Omental fat pad (tissue), 4 donors: ENCODE measurements around the gene HOXB13. TPM values are rescaled to one million over a fixed set of nuclear protein-coding genes. Genes with fewer than 3 reads are reported as not detected.

Experiments used
- ATAC-seq: fragments of 150-250 bp; one replicate; pipeline ENCODE4 v1.9.1; 2016; ENCODE audit warnings: mild to moderate bottlenecking, moderate library complexity; ENCODE audit not compliant: low FRiP score
- DNase-seq: peaks from one replicate; pipeline ENCODE4 v3.0.0-alpha.2; 2019; ENCODE audit warnings: low spot score
- CTCF ChIP-seq, 3 donors: fragments of 450-650 bp; IDR thresholded peaks; one replicate each; pipeline ENCODE4 v1.5.1; 2016 to 2017; ENCODE audit warnings: antibody characterized with exemption in 3 of 3, mild to moderate bottlenecking in 3 of 3, moderate library complexity in 2 of 3
- total RNA-seq, 4 donors: library from RNA; depleted of rRNA; stranded (reverse); fragments of >200 nt; gene quantifications; one replicate each; pipeline ENCODE4 v1.1.0, GENCODE V29; 2016

HOXB13 gene
- total RNA-seq, 4 donors from 2014 or later, result not detected

GRCh38 chr17:48725288-48726064 lies 3.1 kb downstream of the HOXB13 start:
- DNase-seq (no peak), ATAC-seq (no peak)
- TF ChIP-seq CTCF (IDR thresholded peaks at IDR 0.05), result no peak

GRCh38 chr17:48725004-48725287 lies 3.6 kb downstream of the HOXB13 start:
- DNase-seq (no peak), ATAC-seq (no peak)
- no peak for TF ChIP-seq CTCF (IDR thresholded peaks at IDR 0.05)

GRCh38 chr17:48724251-48725003 lies 4.1 kb downstream of the HOXB13 start:
- DNase-seq, result peak; percentile 80
- no peak for TF ChIP-seq CTCF (IDR thresholded peaks at IDR 0.05)
- peak; percentile 65 for ATAC-seq

GRCh38 chr17:48723423-48724250 lies 4.9 kb downstream of the HOXB13 start:
- ATAC-seq (no peak), DNase-seq (no peak)
- no peak for TF ChIP-seq CTCF (IDR thresholded peaks at IDR 0.05)

GRCh38 chr17:48722915-48723422 lies 5.6 kb downstream of the HOXB13 start, which contains the start of gene PRAC2:
PRAC2 (plus strand) TSS chr17:48723185; CDS start chr17:48724411, 1,226 bp downstream.
- TF ChIP-seq CTCF (IDR thresholded peaks at IDR 0.05), result no peak
- DNase-seq (no peak), ATAC-seq (no peak)

GRCh38 chr17:48722201-48722907 lies 6.2 kb downstream of the HOXB13 start, which contains the start of gene PRAC1:
PRAC1 (minus strand) TSS chr17:48722518; CDS start chr17:48722392, 126 bp downstream.
- DNase-seq (no peak), ATAC-seq (no peak)
- no peak for TF ChIP-seq CTCF (IDR thresholded peaks at IDR 0.05)
